ENCODE results near the gene PPP4R3B.
"Not testable (repeated sequence)": the region's sequence is repeated elsewhere in the genome, so short reads cannot be mapped to it uniquely, and the experiment has no call there.

Gene PPP4R3B

DNA sequence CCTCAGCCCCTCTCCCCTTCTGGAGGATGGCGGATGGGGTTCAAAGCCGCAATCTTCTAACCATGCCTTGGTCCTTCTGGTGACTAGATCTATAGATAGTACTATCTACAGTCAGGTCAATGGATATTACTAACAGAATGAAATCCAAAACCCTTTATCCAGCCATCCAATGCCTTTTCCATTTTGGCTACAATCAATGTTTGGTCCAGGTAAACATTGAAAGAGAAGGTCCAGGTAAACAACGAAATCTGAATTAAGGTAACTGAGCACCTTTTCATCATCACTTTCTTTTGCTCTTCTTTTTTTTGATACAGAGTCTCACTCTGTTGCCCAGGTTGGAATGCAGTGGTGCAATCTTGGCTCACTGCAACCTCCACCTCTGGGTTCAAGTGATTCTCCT is 9.7 kb downstream of the PPP4R3B start:
- no peaks in the 10 kb centered on the region for H3K27me3 ChIP-seq (ENCODE audit: insufficient read depth, low read depth, severe bottlenecking)
- H3K9me3 ChIP-seq (ENCODE audit: severe bottlenecking): no peaks in the 10 kb centered on the region
- peaks cover 34% of the 10 kb centered on the region for H3K36me3 ChIP-seq
- no peak overlapping the region for H3K27ac ChIP-seq
- TF ChIP-seq, protein P1, sequence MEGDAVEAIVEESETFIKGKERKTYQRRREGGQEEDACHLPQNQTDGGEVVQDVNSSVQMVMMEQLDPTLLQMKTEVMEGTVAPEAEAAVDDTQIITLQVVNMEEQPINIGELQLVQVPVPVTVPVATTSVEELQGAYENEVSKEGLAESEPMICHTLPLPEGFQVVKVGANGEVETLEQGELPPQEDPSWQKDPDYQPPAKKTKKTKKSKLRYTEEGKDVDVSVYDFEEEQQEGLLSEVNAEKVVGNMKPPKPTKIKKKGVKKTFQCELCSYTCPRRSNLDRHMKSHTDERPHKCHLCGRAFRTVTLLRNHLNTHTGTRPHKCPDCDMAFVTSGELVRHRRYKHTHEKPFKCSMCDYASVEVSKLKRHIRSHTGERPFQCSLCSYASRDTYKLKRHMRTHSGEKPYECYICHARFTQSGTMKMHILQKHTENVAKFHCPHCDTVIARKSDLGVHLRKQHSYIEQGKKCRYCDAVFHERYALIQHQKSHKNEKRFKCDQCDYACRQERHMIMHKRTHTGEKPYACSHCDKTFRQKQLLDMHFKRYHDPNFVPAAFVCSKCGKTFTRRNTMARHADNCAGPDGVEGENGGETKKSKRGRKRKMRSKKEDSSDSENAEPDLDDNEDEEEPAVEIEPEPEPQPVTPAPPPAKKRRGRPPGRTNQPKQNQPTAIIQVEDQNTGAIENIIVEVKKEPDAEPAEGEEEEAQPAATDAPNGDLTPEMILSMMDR (IDR thresholded peaks at IDR 0.05; ENCODE audit: low read depth, low read length): no peak
- no peak for DNase-seq
- H3K4me3 ChIP-seq (ENCODE audit: low read depth, low read length): no peak overlapping the region

DNA sequence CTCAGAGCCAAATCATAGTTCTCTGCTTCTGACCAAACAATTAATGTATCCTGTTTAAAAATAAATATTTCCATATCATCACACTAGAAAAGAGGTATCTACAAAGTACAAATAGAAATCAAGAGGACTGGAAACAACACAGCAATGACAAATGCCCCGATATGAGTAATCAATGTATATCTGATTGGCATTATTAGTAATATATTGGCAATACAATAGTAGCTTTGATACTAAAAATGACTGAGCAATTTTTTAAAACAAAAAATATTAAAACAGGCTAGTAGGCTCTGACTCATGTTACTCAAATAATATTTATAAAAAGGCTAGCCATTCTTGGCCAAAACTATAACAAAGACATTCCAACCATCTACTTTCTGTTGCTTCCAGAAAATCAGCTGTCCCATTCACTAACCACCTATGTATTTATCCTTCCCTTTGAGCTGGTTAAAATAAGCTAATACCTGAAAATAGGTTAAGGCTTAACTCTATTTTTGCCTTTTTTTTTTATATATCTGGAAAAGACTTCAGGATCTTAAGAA is 13.3 kb downstream of the PPP4R3B start:
- TF ChIP-seq, protein P1 (IDR thresholded peaks at IDR 0.05; ENCODE audit: low read depth, low read length): no peak
- peaks cover 27% of the 10 kb centered on the region for H3K36me3 ChIP-seq
- DNase-seq: no peak
- no peaks in the 10 kb centered on the region for H3K27me3 ChIP-seq (ENCODE audit: insufficient read depth, low read depth, severe bottlenecking)
- no peaks in the 10 kb centered on the region for H3K9me3 ChIP-seq (ENCODE audit: severe bottlenecking)
- no peak overlapping the region for H3K4me3 ChIP-seq (ENCODE audit: low read depth, low read length)
- H3K27ac ChIP-seq: no peak overlapping the region

DNA sequence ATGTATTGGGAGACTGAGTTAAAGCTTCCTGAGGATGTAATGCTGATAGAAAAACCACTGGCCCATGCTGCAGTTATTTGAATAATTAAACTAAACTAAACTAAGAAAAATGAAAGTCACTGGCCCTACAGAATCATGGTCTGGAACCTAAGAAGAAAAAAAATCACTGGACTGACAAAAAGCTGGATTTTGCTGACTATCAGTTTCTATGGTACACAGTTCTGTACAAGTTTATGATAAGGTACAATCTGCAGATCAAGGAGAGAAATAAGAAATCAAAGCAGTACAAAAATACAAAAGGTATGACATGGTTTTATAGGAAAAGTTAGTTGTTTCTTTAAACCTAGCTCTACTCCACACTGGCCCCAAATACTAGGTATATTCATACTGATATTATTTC is 15.6 kb downstream of the PPP4R3B start:
- Histone ChIP-seq H3K4me3 (ENCODE audit: low read depth, low read length) (no peak overlapping the region), H3K36me3 (peaks cover 45% of the 10 kb centered on the region), H3K27me3 (ENCODE audit: insufficient read depth, low read depth, severe bottlenecking) (no peaks in the 10 kb centered on the region), H3K27ac (no peak overlapping the region), H3K9me3 (ENCODE audit: severe bottlenecking) (no peaks in the 10 kb centered on the region)
- TF ChIP-seq, protein P1 (IDR thresholded peaks at IDR 0.05; ENCODE audit: low read depth, low read length): no peak
- no peak for DNase-seq

DNA sequence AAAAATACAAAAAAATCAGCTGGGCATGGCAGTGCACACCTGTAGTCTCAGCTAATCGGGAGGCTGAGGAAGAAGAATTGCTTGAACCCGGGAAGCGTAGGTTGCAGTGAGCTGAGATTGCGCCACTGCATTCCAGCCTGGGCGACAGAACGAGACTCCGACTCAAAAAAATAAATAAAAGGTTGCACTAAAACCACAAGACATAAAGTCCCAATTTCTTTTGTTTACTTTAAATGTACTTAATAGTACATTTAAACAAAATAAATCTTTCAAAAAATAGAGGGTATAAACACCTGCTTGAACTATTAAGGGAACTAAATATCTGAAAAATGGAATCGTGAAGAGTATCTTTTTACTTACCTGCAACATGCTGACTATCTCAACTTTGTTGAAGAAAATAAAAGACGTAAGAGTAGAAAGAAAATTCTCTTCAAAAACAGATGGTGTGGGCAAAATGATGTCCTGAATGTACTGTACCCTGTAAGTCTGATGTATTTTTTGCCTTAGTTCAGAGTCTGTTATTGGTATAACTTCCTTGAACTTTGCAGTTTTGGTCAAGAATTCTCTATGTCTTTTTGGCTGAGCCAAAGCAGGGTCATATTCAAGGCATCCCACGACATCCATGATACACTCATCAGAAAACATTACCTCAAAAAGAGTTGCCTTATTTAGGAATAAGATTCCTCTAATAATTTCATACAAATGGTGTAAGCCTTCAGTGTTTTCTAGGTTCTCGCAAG is 19.2 kb downstream of the PPP4R3B start:
- Histone ChIP-seq H3K36me3 (peaks cover 56% of the 10 kb centered on the region), H3K27me3 (ENCODE audit: insufficient read depth, low read depth, severe bottlenecking) (no peaks in the 10 kb centered on the region), H3K4me3 (ENCODE audit: low read depth, low read length) (no peak overlapping the region), H3K9me3 (ENCODE audit: severe bottlenecking) (no peaks in the 10 kb centered on the region), H3K27ac (no peak overlapping the region)
- no peak for DNase-seq
- TF ChIP-seq, protein P1 (IDR thresholded peaks at IDR 0.05; ENCODE audit: low read depth, low read length): no peak

DNA sequence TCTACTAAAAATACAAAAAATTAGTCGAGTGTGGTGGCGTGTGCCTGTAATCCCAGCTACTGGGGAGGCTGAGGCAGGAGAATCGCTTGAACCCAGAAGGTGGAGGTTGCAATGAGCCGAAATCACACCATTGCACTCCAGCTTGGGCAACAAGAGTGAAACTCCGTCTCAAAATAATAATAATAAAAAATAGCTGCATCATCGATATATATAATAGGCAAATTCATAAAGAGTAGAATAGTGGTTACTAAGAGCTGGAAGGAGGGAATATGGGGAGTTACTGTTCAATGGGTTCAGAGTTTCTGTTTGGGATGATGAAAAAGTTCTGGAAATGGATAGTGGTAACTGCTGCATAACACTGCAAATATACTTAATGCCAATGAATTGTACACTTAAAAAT is 20.6 kb downstream of the PPP4R3B start:
- H3K4me3 ChIP-seq (ENCODE audit: low read depth, low read length); H3K9me3 ChIP-seq (ENCODE audit: severe bottlenecking); DNase-seq; H3K27ac ChIP-seq; H3K27me3 ChIP-seq (ENCODE audit: insufficient read depth, low read depth, severe bottlenecking): not testable (repeated sequence)
- H3K36me3 ChIP-seq: peaks cover 42% of the 10 kb centered on the region

DNA sequence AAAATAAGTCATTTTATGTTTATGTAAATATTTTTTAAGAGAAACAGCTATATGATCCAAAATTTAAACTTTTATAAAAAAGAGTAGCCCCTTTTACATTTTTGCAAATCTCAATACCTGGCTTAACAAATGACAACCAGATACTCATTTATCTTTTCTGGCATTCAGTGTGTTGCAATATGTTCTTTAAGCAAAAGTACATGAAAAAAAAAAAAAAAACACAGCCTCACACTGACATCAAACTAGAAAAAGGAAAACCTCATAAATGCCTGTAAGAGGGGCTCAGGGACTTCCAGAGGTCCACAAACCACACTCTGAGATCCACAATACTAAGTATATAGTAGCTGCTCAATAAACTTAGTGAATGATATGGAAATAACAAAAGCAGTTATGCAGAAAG is 21.9 kb downstream of the PPP4R3B start:
- Histone ChIP-seq H3K9me3 (ENCODE audit: severe bottlenecking) (no peaks in the 10 kb centered on the region), H3K4me3 (ENCODE audit: low read depth, low read length) (no peak overlapping the region), H3K27ac (no peak overlapping the region), H3K36me3 (peaks cover 38% of the 10 kb centered on the region), H3K27me3 (ENCODE audit: insufficient read depth, low read depth, severe bottlenecking) (no peaks in the 10 kb centered on the region)
- DNase-seq: no peak
- TF ChIP-seq, protein P1 (IDR thresholded peaks at IDR 0.05; ENCODE audit: low read depth, low read length): no peak

All from WERI-Rb-1 (cell line).